Measurements from ENCODE around the gene JMJD1C. TPM values are rescaled to one million over a fixed set of nuclear protein-coding genes. Genes with fewer than 3 reads are reported as not detected.

JMJD1C gene
- total RNA-seq, 2 donors from 2014 or later: 91.8 to 103 TPM

DNA sequence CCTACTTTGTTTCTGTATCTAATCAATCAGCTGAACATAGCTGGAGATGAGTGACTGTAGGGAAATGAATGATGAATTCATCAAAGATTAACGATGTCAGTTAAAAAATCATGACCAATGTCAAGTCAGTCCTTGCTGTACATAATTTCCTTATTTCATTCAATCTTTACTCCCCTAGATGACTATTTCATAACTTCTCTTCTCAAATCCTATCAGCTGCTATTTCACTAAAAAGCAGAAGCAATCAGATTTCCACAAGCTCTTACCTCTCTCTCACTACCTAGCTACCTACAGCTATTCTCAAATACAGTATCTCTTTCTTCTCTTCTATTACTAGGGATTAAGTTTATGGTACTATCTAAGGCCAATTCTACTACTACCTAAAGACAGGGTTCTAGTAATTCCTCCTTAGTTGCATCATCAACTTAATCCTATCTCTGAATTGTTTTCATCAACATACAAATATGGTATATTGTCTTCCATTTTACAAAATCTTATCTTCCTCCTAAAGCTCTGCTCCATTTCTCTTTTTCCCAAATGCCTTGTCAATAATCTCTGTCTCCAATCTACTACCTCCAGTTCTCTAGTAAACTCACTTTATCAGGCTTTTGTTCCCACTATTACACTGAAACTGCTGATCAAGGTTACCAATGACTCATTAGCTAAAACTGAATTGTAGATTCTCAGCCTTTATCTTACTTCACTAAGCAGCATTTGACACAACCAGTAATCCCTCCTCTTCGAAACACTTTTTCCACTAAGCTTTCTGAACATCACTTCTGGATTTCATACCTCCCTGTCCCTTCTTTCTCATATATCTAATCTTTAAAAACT is 28.4 kb downstream of the JMJD1C start:
- peak; percentile 57 for ATAC-seq
- H3K9me3 ChIP-seq: no peaks in the 10 kb centered on the region
- TF ChIP-seq, protein P1, sequence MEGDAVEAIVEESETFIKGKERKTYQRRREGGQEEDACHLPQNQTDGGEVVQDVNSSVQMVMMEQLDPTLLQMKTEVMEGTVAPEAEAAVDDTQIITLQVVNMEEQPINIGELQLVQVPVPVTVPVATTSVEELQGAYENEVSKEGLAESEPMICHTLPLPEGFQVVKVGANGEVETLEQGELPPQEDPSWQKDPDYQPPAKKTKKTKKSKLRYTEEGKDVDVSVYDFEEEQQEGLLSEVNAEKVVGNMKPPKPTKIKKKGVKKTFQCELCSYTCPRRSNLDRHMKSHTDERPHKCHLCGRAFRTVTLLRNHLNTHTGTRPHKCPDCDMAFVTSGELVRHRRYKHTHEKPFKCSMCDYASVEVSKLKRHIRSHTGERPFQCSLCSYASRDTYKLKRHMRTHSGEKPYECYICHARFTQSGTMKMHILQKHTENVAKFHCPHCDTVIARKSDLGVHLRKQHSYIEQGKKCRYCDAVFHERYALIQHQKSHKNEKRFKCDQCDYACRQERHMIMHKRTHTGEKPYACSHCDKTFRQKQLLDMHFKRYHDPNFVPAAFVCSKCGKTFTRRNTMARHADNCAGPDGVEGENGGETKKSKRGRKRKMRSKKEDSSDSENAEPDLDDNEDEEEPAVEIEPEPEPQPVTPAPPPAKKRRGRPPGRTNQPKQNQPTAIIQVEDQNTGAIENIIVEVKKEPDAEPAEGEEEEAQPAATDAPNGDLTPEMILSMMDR (IDR thresholded peaks at IDR 0.05): no peak
- TF ChIP-seq POLR2A (IDR thresholded peaks at IDR 0.05): no peak
- no peak overlapping the region for H3K4me3 ChIP-seq
- peaks cover 58% of the 10 kb centered on the region for H3K4me1 ChIP-seq
- peak overlapping the region in 1 of 4 donors; percentile 37 for H3K27ac ChIP-seq
- no peaks in the 10 kb centered on the region for H3K36me3 ChIP-seq (replicated peaks in 1 of 2; ENCODE audit: insufficient read depth in 1 of 2, low read depth in 2 of 2)
- WGBS, 2 donors: 75 to 77% methylated on average over 2 of the region's 2 CpGs
- intact Hi-C loops (cut with DNase I): no loop called here
- no peaks in the 10 kb centered on the region for H3K27me3 ChIP-seq
- DNase-seq: no peak

DNA sequence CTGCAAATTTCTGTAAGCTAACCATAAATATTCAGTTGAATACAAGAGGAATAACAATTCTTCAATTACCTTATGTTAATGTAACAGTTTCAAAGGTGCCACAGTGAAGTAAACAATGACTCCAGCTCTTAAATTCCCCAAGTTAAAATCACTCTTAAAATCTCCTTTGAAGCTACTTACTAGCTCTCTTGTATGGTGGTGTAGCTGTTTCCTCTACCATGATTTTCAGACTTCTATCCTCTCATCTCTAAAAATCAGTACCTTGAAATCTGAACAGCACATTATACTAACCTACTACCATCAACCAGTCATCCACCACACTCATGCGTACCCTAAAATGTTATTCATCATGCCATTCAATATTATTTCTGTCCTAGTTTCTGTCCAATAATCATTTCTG is 29.6 kb downstream of the JMJD1C start:
- ATAC-seq: no peak
- TF ChIP-seq, protein P1 (IDR thresholded peaks at IDR 0.05): no peak
- no peak for TF ChIP-seq POLR2A (IDR thresholded peaks at IDR 0.05)
- Histone ChIP-seq H3K27ac (no peak overlapping the region), H3K4me1 (peaks cover 58% of the 10 kb centered on the region), H3K4me3 (no peak overlapping the region), H3K36me3 (replicated peaks in 1 of 2; ENCODE audit: insufficient read depth in 1 of 2, low read depth in 2 of 2) (no peaks in the 10 kb centered on the region), H3K27me3 (no peaks in the 10 kb centered on the region), H3K9me3 (no peaks in the 10 kb centered on the region)
- 93 to 97% methylated on average over 1 of the region's 1 CpG for WGBS, 2 donors
- intact Hi-C loops (cut with DNase I): no loop called here
- DNase-seq: no peak

DNA sequence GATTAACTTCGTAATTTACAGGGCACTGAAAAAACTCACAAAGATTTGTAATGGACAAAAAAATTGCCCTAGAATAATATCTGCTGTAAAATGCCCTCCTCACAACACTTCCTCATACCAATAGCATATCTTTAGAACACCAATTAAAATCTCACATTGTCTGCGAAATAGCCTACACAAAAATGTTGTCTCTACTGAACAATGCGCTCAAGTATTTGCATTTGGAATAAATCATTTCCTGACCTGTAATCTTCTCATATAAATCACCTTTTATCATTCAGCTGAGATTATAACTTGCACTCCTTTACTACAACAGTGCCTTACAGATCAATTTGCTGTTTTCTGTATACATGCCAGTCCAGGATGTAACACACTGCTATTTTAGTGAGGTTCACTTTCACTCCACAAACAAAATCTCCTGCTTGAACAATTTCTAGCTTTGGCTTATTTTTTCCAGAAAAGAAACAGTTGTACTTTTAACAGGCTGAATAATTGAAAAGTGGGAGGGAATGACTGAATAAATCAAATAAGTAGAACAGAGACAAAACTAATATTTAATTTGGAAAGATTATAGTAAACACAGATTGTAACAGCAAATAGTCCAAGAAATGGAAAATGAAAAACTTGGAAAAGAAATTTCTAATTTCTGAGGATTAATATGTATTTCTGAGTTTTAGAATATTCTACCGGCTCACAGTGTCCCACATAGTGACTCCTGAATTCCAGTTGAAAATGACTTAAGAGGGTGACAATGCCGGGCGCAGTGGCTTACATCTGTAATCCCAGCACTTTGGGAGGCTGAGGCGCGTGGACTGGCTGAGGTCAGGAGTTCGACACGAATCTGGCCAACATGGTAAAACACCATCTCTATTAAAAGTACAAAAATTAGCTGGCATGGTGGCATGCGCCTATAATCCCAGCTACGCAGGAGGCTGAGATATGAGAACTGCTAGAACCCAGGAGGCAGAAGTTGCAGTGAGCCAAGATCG is 30.6 kb downstream of the JMJD1C start:
- Histone ChIP-seq H3K36me3 (replicated peaks in 1 of 2; ENCODE audit: insufficient read depth in 1 of 2, low read depth in 2 of 2) (no peaks in the 10 kb centered on the region), H3K4me1 (peaks cover 57% of the 10 kb centered on the region), H3K9me3 (no peaks in the 10 kb centered on the region), H3K27ac (peak overlapping the region in 2 of 4 donors; percentile 3 to 15), H3K4me3 (no peak overlapping the region), H3K27me3 (no peaks in the 10 kb centered on the region)
- TF ChIP-seq, protein P1 (IDR thresholded peaks at IDR 0.05): no peak
- no peak for TF ChIP-seq POLR2A (IDR thresholded peaks at IDR 0.05)
- ATAC-seq (peak; percentile 48), DNase-seq (peak in 1 of 4 donors; percentile 46)
- intact Hi-C loops (cut with DNase I): no loop called here
- 42 to 50% methylated on average over 13 of the region's 13 CpGs for WGBS, 2 donors

DNA sequence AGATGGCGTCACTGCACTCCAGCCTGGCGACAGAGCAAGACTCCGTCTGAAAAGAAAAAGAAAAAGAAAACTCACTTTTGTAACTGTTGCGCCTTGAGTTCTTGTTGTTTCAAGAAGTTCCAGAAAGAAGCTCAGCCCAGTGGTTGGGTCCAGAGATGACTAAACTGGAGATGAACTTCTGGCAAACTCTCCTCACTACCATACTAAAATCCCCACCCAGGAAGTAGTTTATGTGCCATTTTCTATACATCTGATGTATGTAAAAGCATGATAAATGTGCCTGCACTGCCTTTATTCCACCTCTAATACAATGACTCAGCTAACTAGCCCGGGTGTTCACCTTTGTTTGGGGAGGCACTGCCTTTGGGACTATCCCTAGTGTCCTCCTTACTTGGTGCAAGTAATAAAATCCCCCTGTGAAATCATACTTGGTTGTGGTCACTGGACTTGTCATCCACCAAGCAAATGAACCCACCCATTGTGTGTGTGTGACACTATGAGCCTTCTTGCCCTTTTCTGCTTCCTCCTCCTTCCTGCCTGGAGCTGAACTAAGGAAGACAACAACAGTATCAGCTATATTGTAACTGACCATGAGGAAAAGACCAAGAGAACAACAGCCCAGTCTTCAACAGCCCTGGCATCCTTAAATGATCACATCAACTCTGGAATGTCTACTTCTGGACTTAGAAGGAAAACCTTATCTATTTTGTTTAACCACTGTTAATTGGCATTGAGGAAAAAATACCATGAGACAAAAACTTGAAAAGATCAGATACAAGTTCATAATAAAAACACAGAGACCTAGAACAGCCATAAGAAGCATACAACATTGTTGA is 33.6 kb downstream of the JMJD1C start:
- no peaks in the 10 kb centered on the region for H3K36me3 ChIP-seq (replicated peaks in 1 of 2; ENCODE audit: insufficient read depth in 1 of 2, low read depth in 2 of 2)
- H3K4me3 ChIP-seq: no peak overlapping the region
- no peaks in the 10 kb centered on the region for H3K9me3 ChIP-seq
- TF ChIP-seq, protein P1 (IDR thresholded peaks at IDR 0.05): no peak
- TF ChIP-seq POLR2A (IDR thresholded peaks at IDR 0.05): no peak
- no peak overlapping the region for H3K27ac ChIP-seq
- peaks cover 46% of the 10 kb centered on the region for H3K4me1 ChIP-seq
- ATAC-seq: no peak
- DNase-seq: no peak
- H3K27me3 ChIP-seq: no peaks in the 10 kb centered on the region
- 95 to 99% methylated on average over 5 of the region's 5 CpGs for WGBS, 2 donors
- intact Hi-C loops (cut with DNase I): no loop called here
